Fibroblast of lung (primary cell): Measurements from ENCODE around the gene ABLIM2. TPM values are rescaled to one million over a fixed set of nuclear protein-coding genes. Genes with fewer than 3 reads are reported as not detected.

ENCODE experiments used
- DNase-seq, 2 donors: peaks; one replicate each; pipeline versions ENCODE4 v3.0.0 to v3.0.0-alpha.2; 2010; ENCODE audit warnings: low read depth in 2 of 2
- H2AFZ ChIP-seq: 2 replicates; pipeline ENCODE4 v1.5.1; 2012; ENCODE audit warnings: low read length, control low read depth, inconsistent platforms
- H3K27ac ChIP-seq: 2 replicates; pipeline ENCODE4 v1.5.1; 2011; ENCODE audit warnings: low read length, control low read depth; ENCODE audit not compliant: insufficient read depth
- H3K27me3 ChIP-seq: 2 replicates; pipeline ENCODE4 v1.5.1; 2011; ENCODE audit warnings: mild to moderate bottlenecking, low read length; ENCODE audit not compliant: control insufficient read depth, insufficient read depth
- H3K36me3 ChIP-seq: 2 replicates; pipeline ENCODE4 v1.5.1; 2011; ENCODE audit warnings: low read length; ENCODE audit not compliant: control insufficient read depth, insufficient read depth
- H3K4me1 ChIP-seq: 2 replicates; pipeline ENCODE4 v1.5.1; 2011; ENCODE audit warnings: low read length; ENCODE audit not compliant: control insufficient read depth, insufficient read depth; ENCODE audit errors: extremely low read depth
- H3K4me2 ChIP-seq: 2 replicates; pipeline ENCODE4 v1.5.1; 2011; ENCODE audit warnings: low read length, control low read depth; ENCODE audit not compliant: insufficient read depth; ENCODE audit errors: extremely low read depth
- H3K4me3 ChIP-seq, 4 experiments: fragments of 200-600 bp in 1 of 4; sonication (generic) in 1 of 4; replicated peaks in 1 of 4; 2 replicates each; pipeline ENCODE4 v1.5.1; 2011 to 2016; ENCODE audit warnings: low read length in 4 of 4, low read depth in 3 of 4, mild to moderate bottlenecking in 3 of 4, control low read depth in 2 of 4, inconsistent platforms in 1 of 4, mixed read lengths in 1 of 4; ENCODE audit not compliant: insufficient read depth in 1 of 4; ENCODE audit errors: control extremely low read depth in 1 of 4
- H3K79me2 ChIP-seq: 2 replicates; pipeline ENCODE4 v1.5.1; 2012; ENCODE audit warnings: mild to moderate bottlenecking, low read length, inconsistent platforms; ENCODE audit not compliant: control insufficient read depth, insufficient read depth
- H3K9ac ChIP-seq: 2 replicates; pipeline ENCODE4 v1.5.1; 2011; ENCODE audit warnings: mild to moderate bottlenecking, low read length, control low read depth; ENCODE audit not compliant: insufficient read depth
- H3K9me3 ChIP-seq: 2 replicates; pipeline ENCODE4 v1.5.1; 2012; ENCODE audit warnings: low read depth, low read length; ENCODE audit not compliant: control insufficient read depth, insufficient read depth
- H4K20me1 ChIP-seq: 2 replicates; pipeline ENCODE4 v1.5.1; 2011; ENCODE audit warnings: low read length; ENCODE audit not compliant: control insufficient read depth, insufficient read depth; ENCODE audit errors: extremely low read depth
- EZH2 ChIP-seq: IDR thresholded peaks from 2 replicates; pipeline ENCODE4 v1.5.1; 2012; ENCODE audit warnings: low read length, control low read depth, mild to moderate bottlenecking; ENCODE audit errors: missing control alignments
- polyA plus RNA-seq, 2 donors: library from polyadenylated mRNA; depleted of rRNA in 1 of 2; stranded (reverse) in 1 of 2; unstranded in 1 of 2; fragments of >200 nt; gene quantifications; 2 replicates each; pipeline ENCODE4 v1.2.1, GENCODE V29; 2011 to 2012; ENCODE audit warnings: missing spikeins in 1 of 2
- total RNA-seq: library from RNA; depleted of rRNA; stranded (reverse); fragments of >200 nt; gene quantifications from 2 replicates; pipeline ENCODE4 v1.2.1, GENCODE V29; 2014
- TF ChIP-seq, protein P1 (sequence below), 2 donors: IDR thresholded peaks in 1 of 2; conservative IDR thresholded peaks in 1 of 2; 1 replicate in 1 of 2; 2 replicates in 1 of 2; pipeline ENCODE4 v1.5.1; 2011 to 2012; ENCODE audit warnings: low read length in 2 of 2, control low read depth in 1 of 2, inconsistent platforms in 1 of 2, low read depth in 1 of 2, mild to moderate bottlenecking in 1 of 2

ABLIM2 gene
- total and polyA plus RNA-seq, 2 donors (not counting 1 experiment from before 2014, with no cell fraction given), result 0.66 to 2.6 TPM

DNA sequence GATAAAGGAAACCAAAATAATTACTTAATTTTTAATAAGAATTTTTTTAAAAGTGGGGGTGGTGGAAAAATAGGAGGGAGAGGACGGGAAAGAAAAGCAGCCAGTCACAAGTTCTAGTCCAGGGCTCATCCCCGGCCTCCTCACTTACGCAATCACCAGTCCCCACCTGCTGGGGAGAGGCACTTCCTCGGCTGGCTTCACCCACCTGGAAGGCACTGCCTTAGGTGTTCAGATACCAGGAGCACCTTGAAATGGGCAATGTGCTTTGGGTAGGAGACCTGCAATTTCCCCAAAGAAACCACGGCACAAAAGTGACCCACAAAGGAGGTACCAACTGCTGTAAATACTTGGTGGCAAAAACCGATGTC lies 242.8 kb downstream of the ABLIM2 start:
- no peaks in the 10 kb centered on the region for H3K36me3 ChIP-seq
- no peak overlapping the region for H3K4me3 ChIP-seq
- TF ChIP-seq, protein P1, sequence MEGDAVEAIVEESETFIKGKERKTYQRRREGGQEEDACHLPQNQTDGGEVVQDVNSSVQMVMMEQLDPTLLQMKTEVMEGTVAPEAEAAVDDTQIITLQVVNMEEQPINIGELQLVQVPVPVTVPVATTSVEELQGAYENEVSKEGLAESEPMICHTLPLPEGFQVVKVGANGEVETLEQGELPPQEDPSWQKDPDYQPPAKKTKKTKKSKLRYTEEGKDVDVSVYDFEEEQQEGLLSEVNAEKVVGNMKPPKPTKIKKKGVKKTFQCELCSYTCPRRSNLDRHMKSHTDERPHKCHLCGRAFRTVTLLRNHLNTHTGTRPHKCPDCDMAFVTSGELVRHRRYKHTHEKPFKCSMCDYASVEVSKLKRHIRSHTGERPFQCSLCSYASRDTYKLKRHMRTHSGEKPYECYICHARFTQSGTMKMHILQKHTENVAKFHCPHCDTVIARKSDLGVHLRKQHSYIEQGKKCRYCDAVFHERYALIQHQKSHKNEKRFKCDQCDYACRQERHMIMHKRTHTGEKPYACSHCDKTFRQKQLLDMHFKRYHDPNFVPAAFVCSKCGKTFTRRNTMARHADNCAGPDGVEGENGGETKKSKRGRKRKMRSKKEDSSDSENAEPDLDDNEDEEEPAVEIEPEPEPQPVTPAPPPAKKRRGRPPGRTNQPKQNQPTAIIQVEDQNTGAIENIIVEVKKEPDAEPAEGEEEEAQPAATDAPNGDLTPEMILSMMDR (conservative IDR thresholded peaks at IDR 0.05 in 1 of 2, IDR thresholded peaks at IDR 0.05 in 1 of 2; ENCODE audit: low read depth in 1 of 2, low read length in 2 of 2), result no peak
- TF ChIP-seq EZH2, result no peak
- peaks cover 67% of the 10 kb centered on the region for H3K79me2 ChIP-seq
- no peak overlapping the region for H3K9ac ChIP-seq
- H3K4me2 ChIP-seq, result no peak overlapping the region
- H4K20me1 ChIP-seq, result no peaks in the 10 kb centered on the region
- H3K9me3 ChIP-seq, result no peaks in the 10 kb centered on the region
- no peak for DNase-seq
- H3K27me3 ChIP-seq, result no peaks in the 10 kb centered on the region
- H3K4me1 ChIP-seq, result peaks cover 9% of the 10 kb centered on the region
- H3K27ac ChIP-seq, result no peak overlapping the region
- no peak overlapping the region for H2AFZ ChIP-seq

Other genes with a start within 250 kb of the ABLIM2 start
- gene AFAP1, start 219.0 kb downstream of the ABLIM2 start, total RNA-seq, result 30.1 and 34.9 TPM in 2 replicates
- 21.8 and 24.4 TPM in 2 replicates for gene AFAP1, start 219.0 kb downstream of the ABLIM2 start, polyA plus RNA-seq
- gene SH3TC1, start 40.5 kb upstream of the ABLIM2 start, total RNA-seq, result 3.9 and 11.6 TPM in 2 replicates
- 0.67 and 3.3 TPM in 2 replicates for gene SH3TC1, start 40.5 kb upstream of the ABLIM2 start, polyA plus RNA-seq
- 2.6 and 2.8 TPM in 2 replicates for gene HTRA3, start 110.9 kb upstream of the ABLIM2 start, total RNA-seq
- 1.0 and 3.5 TPM in 2 replicates for gene HTRA3, start 110.9 kb upstream of the ABLIM2 start, polyA plus RNA-seq